Activated CD8-positive, alpha-beta memory T cell treated with anti-CD3 and anti-CD28 coated beads for 4 hours (primary cell): ENCODE data around the gene PLXNA2.

Experiments
- DNase-seq, 2 donors: peaks; one replicate each; pipeline ENCODE4 v3.0.0-alpha.2; 2020; ENCODE audit warnings: low read depth in 2 of 2

Gene PLXNA2

GRCh38 chr1:208161005-208161404, 83.2 kb downstream of the PLXNA2 start:
- DNase-seq, result no peak

DNA sequence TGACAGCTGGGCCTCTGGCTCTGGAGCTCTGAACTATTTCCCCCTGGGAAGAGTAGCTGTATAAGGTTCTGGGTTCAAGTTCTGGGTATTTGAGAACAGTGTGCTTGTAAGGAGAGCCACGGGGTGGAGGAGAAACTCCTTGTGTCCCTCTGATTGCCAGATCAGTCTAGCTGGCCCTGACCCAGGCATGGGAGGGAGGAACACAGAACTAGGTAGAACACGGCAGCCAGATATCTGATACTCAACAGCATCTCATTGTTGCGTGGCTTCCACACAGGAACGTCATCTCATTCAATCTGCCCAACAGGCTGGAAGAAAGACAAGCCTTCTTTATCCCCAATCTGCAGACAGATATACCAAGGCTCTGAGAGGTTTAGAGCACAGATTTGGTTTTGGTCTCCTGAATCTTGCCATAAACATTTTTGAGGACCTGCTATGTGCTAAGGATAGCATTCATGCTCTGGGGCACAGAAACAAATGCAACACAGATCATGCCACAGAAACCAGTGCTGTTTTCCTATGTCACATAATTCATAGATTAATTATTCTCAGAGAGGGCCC, 83.8 kb downstream of the PLXNA2 start:
- no peak for DNase-seq

- no peak for DNase-seq
Observed at GRCh38 chr1:208159555-208160258, 84.5 kb downstream of the PLXNA2 start.

DNA sequence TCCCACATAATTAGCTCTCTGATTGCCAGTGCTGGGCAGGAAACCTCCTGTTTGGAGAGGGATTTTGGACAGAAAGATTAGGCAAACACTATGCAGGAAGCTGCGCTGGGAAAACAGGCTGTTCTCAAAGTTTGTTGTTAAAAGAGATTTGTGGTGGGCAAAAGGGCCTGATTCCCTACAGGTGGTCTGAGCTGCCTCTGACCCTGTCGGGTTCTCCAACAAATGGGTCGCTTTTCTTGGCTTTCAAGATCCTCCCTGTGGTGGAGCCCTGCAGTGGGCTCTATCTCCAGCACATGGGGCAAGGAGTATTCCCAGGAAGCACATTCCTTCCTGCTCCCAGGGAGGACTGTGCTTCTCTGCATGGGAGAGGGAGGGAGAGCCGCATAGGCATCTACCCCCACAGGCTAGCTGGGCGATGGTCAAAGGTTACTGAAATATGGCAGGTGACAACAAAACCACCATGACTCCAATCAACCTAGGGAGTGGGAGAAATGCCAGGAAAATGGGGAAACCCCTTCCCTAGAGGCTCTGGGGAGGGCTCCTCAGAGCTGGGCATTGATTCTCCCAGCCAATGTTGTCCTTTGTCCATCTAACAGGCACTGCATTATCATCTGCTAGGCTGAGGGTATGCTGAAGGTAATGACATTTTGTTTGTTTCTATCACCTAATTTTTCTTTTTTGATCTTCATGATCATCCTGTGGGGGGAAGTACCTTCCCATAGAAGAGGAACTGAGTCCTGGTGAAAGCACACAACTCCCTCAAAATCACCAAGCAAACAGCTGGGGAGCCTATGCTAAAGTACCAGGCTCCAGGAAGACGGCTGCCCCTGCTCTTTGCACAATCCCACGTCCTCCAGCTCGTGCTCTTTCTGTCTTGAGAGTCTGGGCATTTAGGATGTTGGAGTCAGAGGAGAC, 85.3 kb downstream of the PLXNA2 start:
- no peak for DNase-seq

DNA sequence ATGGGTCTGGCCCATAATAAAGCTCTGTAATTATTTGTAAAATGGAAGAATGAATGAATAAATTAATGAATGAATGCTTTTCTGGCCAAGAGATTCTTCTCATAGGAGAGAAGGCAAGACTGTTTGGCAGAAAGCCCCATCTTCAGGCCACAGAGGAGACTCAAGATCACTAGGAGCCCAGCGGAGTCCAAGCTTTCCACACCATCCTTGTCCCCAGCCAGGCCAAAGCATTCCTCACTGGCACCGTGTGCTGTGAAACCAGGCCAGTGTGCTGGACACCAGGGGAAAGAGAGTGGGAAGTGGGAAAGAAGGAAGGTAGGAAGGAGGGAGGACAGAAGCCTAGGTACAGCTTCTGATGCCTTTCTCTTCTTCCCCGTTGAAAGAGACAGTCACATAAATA, 86.4 kb downstream of the PLXNA2 start:
- DNase-seq, result no peak

DNA sequence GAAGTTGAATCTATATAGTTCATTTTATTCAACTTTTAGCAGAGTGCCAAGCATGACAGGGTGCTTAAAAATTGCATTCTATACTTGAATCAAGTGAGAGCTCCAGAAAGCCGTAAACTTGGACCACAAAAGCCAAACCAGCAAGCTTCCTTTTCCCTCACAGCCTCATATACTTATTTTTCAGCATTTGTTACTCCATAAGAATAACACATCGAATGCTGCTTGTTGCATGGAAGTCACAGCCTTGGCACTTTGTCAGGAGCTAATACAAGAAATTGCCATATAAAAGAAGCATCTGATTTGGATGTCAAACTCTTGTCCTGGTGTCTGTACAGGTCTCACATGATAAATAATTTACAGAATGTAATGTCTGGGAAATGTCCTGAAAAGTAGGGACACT, 87.4 kb downstream of the PLXNA2 start:
- DNase-seq, result no peak

DNA sequence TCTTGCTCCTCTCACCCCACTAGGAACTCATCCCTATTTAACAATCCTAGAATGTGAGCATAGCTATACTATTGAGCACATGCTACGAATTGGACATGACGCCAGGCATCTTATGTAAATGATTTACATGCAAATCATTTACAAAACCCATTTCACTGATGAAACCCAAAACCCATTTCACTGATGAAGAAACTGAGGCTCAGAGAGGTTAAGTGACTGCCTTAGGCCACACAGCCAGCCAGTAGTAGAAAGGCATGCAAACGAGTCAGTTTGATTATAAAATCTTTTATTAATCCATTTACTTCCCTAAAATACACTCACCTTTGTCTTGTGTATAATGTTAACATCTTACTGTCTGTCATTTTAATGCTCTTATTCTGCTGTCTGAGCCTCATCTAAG, 87.9 kb downstream of the PLXNA2 start:
- DNase-seq, result no peak

DNA sequence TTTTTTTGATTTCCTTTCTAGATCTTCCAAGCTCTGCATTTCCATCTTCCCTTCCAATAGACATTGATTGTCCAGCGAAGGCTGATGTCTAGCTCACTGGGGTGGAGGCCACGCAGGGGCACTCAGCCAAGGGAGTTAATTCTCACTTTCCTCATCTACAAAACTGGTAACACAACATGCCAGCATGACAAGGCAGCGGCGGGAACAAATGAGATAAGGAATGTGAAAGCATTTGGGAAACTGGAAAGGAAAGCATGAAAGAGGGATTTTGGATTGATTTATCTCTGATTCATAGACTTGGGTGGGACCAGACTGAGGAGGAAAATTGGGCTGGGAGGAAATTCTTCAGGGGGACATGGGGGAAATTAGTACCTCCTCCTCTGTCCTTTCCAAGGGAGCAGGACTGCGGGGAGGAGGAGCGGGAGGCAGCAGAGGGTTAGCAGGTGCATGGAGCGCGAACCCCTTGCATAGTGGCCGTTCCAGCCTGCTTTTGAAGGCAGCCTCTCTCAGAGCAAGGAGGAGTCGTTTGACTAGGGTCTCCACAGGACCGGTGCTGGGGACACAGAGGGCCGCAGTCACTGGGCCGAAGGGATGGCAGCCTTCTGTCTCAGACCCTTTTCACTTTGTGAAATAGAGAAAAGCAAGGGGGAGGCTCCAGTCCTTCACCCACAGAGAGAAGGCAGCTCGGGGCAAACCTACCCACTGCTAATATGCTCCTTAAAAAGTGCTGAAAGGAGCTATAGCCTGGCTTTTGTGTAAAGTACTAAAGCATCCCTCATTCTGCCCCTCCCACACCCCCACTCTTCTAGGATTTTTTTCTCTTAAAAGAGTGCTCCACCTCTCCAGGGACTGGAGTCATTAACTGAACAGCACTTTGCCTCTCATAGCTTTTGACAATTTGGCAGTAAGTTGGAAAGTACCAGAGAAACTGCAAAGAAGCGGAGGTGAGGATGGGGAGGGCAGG, 89.2 kb downstream of the PLXNA2 start:
- DNase-seq, result no peak

GRCh38 chr1:208154040-208154439, 90.1 kb downstream of the PLXNA2 start:
- DNase-seq, result no peak

DNA sequence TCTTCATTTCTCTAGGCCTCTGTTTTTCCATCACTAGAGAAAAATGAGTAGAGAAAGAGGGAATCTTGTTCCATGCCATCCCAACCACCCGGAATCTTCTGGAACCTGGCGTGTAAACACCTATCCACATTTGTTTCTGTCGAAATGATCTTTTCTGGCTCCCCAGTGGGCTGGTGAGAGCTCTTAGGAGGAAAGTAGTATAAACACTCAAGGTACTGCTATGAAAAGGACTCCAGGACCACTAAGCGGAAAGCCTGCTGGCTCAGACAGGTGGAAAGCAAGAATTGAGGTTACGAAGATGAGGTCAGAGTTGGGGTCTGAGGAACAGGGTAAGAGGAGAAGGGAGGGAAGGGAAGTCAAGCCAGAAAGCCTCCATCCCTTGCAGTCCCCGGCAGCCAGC, 90.8 kb downstream of the PLXNA2 start:
- no peak for DNase-seq

- no peak for DNase-seq
Observed at GRCh38 chr1:208151728-208152598, 92.2 kb downstream of the PLXNA2 start.

DNA sequence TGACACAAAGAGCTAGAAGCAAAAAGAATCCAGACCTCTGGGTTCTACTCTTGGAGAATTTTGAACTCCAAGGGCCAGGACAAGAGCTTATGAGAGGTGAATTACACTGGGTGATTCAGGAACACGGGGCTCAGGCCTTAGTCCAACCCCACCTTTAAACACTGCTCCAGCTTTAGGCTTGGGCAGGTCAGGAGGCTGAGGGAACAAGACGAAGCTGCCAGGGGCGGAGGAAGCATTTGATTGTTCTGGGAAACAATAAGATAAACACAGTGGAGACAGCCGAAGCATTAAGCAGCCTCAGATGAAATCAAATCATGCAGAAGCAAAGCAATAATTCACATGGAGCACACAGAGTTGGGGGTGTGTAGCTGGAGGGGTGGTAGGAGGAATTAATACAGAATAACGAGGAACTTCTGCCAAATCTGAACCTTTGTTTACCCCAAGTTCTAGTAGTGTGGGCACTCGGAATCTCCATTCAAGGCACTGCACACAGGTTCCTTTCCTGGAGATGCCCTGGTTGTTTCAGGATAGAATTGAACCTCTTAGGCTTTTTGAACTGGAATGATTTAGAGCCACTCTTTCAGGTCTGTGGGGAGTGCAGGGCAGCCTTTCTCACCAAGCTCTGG, 93.2 kb downstream of the PLXNA2 start:
- DNase-seq, result no peak

- DNase-seq, result no peak
Observed at GRCh38 chr1:208149776-208150514, 94.2 kb downstream of the PLXNA2 start.

GRCh38 chr1:208149213-208149612, 95.0 kb downstream of the PLXNA2 start:
- DNase-seq, result no peak

- DNase-seq, result no peak
Observed at GRCh38 chr1:208148380-208148779, 95.8 kb downstream of the PLXNA2 start.

DNA sequence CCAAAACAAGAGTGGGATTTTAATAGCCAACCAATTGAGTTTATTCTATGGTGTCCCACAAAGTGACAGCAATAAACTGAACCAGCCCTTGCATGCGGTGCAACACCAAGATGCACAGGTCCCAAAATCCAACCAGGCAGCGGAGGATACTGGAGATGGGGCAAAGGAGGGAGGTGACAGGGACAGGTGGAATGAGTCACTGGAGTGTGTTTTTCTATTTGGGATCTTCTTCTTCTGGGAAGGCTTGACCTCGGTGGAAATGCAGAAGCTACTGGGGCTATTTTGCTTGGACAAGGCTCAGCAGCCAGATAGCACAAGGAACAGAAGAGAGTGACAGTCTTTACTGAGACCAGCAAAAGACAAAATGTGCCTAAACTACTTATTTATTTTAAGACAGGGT, 97.5 kb downstream of the PLXNA2 start:
- DNase-seq, result no peak

GRCh38 chr1:208145167-208145566, 99.0 kb downstream of the PLXNA2 start:
- no peak for DNase-seq

- DNase-seq, result no peak
Observed at GRCh38 chr1:208142590-208143382, 101.4 kb downstream of the PLXNA2 start.
